ENCODE data around the gene MS4A10. TPM values are rescaled to one million over a fixed set of nuclear protein-coding genes. Genes with fewer than 3 reads are reported as not detected.

MS4A10 gene
- polyA plus RNA-seq, 2 of the 4 experiments (the other 2 are of a cell fraction): not detected

GRCh38 chr11:60769273-60769672 is 15.9 kb upstream of the MS4A10 start:
- H3K9me3 ChIP-seq: no peaks in the 10 kb centered on the region
- POLR2A ChIA-PET: no interaction called here
- WGBS (ENCODE audit: missing lambda C conversion rate): 77% methylated on average over 4 of the region's 4 CpGs
- CTCF ChIA-PET: interaction anchor here (0.9 to 1.1 kb wide), 2 partner anchors 15 to 62 kb away, joined by 3 read pairs; no protein-coding TSS in a partner anchor
- H3K4me2 ChIP-seq: no peak overlapping the region
- H3K4me1 ChIP-seq: no peaks in the 10 kb centered on the region
- no peak for DNase-seq (ENCODE audit: low read depth in 1 of 2, low spot score in 1 of 2)
- H3K27ac ChIP-seq: no peak overlapping the region
- ATAC-seq: no peak
- no peak overlapping the region for H3K4me3 ChIP-seq
- FAIRE-seq: no peak
- TF ChIP-seq NPAS2 (CRISPR knock-in tag; IDR thresholded peaks at IDR 0.05; ENCODE audit: borderline replicate concordance) (no peak), GATA3 (IDR thresholded peaks at IDR 0.05; ENCODE audit: borderline replicate concordance) (no peak), ZC3H11A (IDR thresholded peaks at IDR 0.05) (no peak), CHD4 (IDR thresholded peaks at IDR 0.05; ENCODE audit: borderline replicate concordance) (no peak), KDM1A (IDR thresholded peaks at IDR 0.05; ENCODE audit: low read depth) (no peak), MAFK (IDR thresholded peaks at IDR 0.05; ENCODE audit: partially characterized antibody) (no peak), ESRRA (IDR thresholded peaks at IDR 0.05; ENCODE audit: borderline replicate concordance, low read length) (no peak), HES2 (IDR thresholded peaks at IDR 0.05) (no peak), MYC (IDR thresholded peaks at IDR 0.05; ENCODE audit: borderline replicate concordance, low read length) (no peak), CHD2 (IDR thresholded peaks at IDR 0.05; ENCODE audit: low read length, partially characterized antibody) (no peak), RNF2 (IDR thresholded peaks at IDR 0.05; ENCODE audit: borderline replicate concordance, low read depth) (no peak), EHF (CRISPR knock-in tag; IDR thresholded peaks at IDR 0.05) (no peak), HMGXB4 (CRISPR knock-in tag; IDR thresholded peaks at IDR 0.05; ENCODE audit: borderline replicate concordance) (no peak), RAD21 (conservative IDR thresholded peaks at IDR 0.05 in 1 of 2, IDR thresholded peaks at IDR 0.05 in 1 of 2) (no peak)
- TF ChIP-seq, protein P1, sequence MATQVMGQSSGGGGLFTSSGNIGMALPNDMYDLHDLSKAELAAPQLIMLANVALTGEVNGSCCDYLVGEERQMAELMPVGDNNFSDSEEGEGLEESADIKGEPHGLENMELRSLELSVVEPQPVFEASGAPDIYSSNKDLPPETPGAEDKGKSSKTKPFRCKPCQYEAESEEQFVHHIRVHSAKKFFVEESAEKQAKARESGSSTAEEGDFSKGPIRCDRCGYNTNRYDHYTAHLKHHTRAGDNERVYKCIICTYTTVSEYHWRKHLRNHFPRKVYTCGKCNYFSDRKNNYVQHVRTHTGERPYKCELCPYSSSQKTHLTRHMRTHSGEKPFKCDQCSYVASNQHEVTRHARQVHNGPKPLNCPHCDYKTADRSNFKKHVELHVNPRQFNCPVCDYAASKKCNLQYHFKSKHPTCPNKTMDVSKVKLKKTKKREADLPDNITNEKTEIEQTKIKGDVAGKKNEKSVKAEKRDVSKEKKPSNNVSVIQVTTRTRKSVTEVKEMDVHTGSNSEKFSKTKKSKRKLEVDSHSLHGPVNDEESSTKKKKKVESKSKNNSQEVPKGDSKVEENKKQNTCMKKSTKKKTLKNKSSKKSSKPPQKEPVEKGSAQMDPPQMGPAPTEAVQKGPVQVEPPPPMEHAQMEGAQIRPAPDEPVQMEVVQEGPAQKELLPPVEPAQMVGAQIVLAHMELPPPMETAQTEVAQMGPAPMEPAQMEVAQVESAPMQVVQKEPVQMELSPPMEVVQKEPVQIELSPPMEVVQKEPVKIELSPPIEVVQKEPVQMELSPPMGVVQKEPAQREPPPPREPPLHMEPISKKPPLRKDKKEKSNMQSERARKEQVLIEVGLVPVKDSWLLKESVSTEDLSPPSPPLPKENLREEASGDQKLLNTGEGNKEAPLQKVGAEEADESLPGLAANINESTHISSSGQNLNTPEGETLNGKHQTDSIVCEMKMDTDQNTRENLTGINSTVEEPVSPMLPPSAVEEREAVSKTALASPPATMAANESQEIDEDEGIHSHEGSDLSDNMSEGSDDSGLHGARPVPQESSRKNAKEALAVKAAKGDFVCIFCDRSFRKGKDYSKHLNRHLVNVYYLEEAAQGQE (IDR thresholded peaks at IDR 0.05): no peak

DNA sequence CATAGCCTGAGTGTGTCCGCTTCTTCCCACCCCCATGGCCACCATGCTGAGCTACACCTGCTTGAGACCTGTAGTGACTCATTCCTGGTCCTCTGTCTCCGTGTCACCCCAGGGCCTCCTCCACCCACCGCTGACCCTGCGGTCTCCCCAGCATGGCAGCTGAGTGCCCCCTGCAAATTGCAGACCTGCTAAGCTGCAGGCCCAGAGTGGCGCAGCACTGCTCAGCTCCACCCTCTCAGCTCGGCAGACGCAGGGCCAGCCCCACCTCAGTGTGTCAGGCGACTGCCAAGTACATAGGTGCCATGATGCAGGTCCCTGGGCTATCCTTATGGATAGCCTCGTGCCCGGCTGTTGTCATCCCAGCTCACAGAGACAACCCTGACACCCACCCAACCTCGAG is 15.3 kb upstream of the MS4A10 start:
- POLR2A ChIA-PET: no interaction called here

More for the DNA sequence above, 15.3 kb upstream of the MS4A10 start:
- CTCF ChIA-PET: interaction anchor here (0.9 to 3.8 kb wide), 4 partner anchors 7 to 118 kb away, joined by 3 to 14 read pairs (median 8); no protein-coding TSS in a partner anchor
- Histone ChIP-seq H3K27ac (no peak overlapping the region), H3K4me3 (no peak overlapping the region), H3K9me3 (no peaks in the 10 kb centered on the region), H3K4me1 (no peaks in the 10 kb centered on the region), H3K4me2 (no peak overlapping the region)
- no peak for ATAC-seq
- no peak for DNase-seq (ENCODE audit: low read depth in 1 of 2, low spot score in 1 of 2)
- no peak for TF ChIP-seq RARB (CRISPR knock-in tag; IDR thresholded peaks at IDR 0.05)
- TF ChIP-seq RNF2 (IDR thresholded peaks at IDR 0.05; ENCODE audit: borderline replicate concordance, low read depth): no peak
- TF ChIP-seq POLR2AphosphoS2 (conservative IDR thresholded peaks at IDR 0.05; ENCODE audit: low read length): no peak
- TF ChIP-seq PHF8 (IDR thresholded peaks at IDR 0.05; ENCODE audit: borderline replicate concordance, low read depth): no peak
- no peak for TF ChIP-seq FOSL2 (IDR thresholded peaks at IDR 0.05)
- no peak for TF ChIP-seq FOSL2 (CRISPR knock-in tag; IDR thresholded peaks at IDR 0.05)
- TF ChIP-seq TP53 (CRISPR knock-in tag; IDR thresholded peaks at IDR 0.05): no peak
- no peak for TF ChIP-seq RFX5 (IDR thresholded peaks at IDR 0.05)
- TF ChIP-seq FOXS1 (CRISPR knock-in tag; IDR thresholded peaks at IDR 0.05): no peak
- no peak for TF ChIP-seq MYC (IDR thresholded peaks at IDR 0.05; ENCODE audit: borderline replicate concordance, low read length)
- TF ChIP-seq CHD2 (IDR thresholded peaks at IDR 0.05; ENCODE audit: low read length, partially characterized antibody): no peak
- no peak for TF ChIP-seq CEBPB (IDR thresholded peaks at IDR 0.05)
- TF ChIP-seq, protein P2, sequence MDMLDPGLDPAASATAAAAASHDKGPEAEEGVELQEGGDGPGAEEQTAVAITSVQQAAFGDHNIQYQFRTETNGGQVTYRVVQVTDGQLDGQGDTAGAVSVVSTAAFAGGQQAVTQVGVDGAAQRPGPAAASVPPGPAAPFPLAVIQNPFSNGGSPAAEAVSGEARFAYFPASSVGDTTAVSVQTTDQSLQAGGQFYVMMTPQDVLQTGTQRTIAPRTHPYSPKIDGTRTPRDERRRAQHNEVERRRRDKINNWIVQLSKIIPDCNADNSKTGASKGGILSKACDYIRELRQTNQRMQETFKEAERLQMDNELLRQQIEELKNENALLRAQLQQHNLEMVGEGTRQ (IDR thresholded peaks at IDR 0.05): no peak
- TF ChIP-seq EHMT2 (IDR thresholded peaks at IDR 0.05; ENCODE audit: low read depth): no peak
- TF ChIP-seq TFCP2L1 (CRISPR knock-in tag; IDR thresholded peaks at IDR 0.05): no peak
- TF ChIP-seq NPAS2 (CRISPR knock-in tag; IDR thresholded peaks at IDR 0.05; ENCODE audit: borderline replicate concordance): no peak
- TF ChIP-seq ATOH8 (CRISPR knock-in tag; IDR thresholded peaks at IDR 0.05; ENCODE audit: low read depth): no peak
- TF ChIP-seq RAD21 (conservative IDR thresholded peaks at IDR 0.05 in 1 of 2, IDR thresholded peaks at IDR 0.05 in 1 of 2): no peak
- TF ChIP-seq NR3C1 (IDR thresholded peaks at IDR 0.05): no peak
- WGBS (ENCODE audit: missing lambda C conversion rate): 40% methylated on average over 5 of the region's 11 CpGs
- FAIRE-seq: no peak

All from A549 (cell line).